IMR-90 (cell line): ENCODE results near the gene NR1I2. TPM values are rescaled to one million over a fixed set of nuclear protein-coding genes. Genes with fewer than 3 reads are reported as not detected.
A peak's percentile ranks its signal among the peaks of the same experiment; 100 is the strongest.

Experiments
- ATAC-seq: fragments of 200-7000 bp; cut with Tn5 transposase; 2 replicates; pipeline ENCODE4 v1.9.1; 2020; ENCODE audit warnings: low read depth, mild to moderate bottlenecking, moderate library complexity
- BruUV-seq: library from RNA; stranded (reverse); fragments of 400-500 nt; replicated peaks from 2 replicates; lab custom pipeline; 2021; lab: Mats Ljungman, UMichigan
- CTCF ChIA-PET: fragments of 300-600 bp; formaldehyde crosslinking; extraction: SDS; loops from one replicate; lab custom pipeline; 2021; ENCODE audit warnings: antibody characterized with exemption; lab: Yijun Ruan, JAX
- POLR2A ChIA-PET: fragments of 300-600 bp; sonication (Branson Sonifier 250); formaldehyde crosslinking; loops from one replicate; lab custom pipeline; 2022; ENCODE audit warnings: antibody characterized with exemption; ENCODE audit not compliant: unreplicated experiment; lab: Charles Lee
- DNase-seq: peaks from one replicate; pipeline ENCODE4 v3.0.0; 2013
- H2AFZ ChIP-seq: replicated peaks from 2 replicates; pipeline ENCODE3; 2013; ENCODE audit warnings: low read length, mild to moderate bottlenecking; ENCODE audit not compliant: poor library complexity
- H2AK5ac ChIP-seq: 2 replicates; pipeline ENCODE4 v1.6.1; 2013; ENCODE audit warnings: low read depth, low read length, inconsistent platforms
- H2AK9ac ChIP-seq: replicated peaks from 2 replicates; pipeline ENCODE3; 2013; ENCODE audit warnings: mild to moderate bottlenecking, low read depth, low read length, moderate library complexity; ENCODE audit not compliant: poor library complexity
- H2BK120ac ChIP-seq: 2 replicates; pipeline ENCODE4 v1.6.1; 2013; ENCODE audit warnings: low read depth, low read length, inconsistent platforms
- H2BK15ac ChIP-seq: 3 replicates; pipeline ENCODE4 v1.6.1; 2013; ENCODE audit warnings: low read depth, low read length, inconsistent platforms
- H2BK20ac ChIP-seq: 2 replicates; pipeline ENCODE4 v1.6.1; 2013; ENCODE audit warnings: low read depth, mild to moderate bottlenecking, inconsistent platforms, low read length, moderate library complexity
- H2BK5ac ChIP-seq: 2 replicates; pipeline ENCODE4 v1.6.1; 2013; ENCODE audit warnings: mild to moderate bottlenecking, low read depth, low read length, inconsistent platforms; ENCODE audit not compliant: poor library complexity, severe bottlenecking
- H3K14ac ChIP-seq: replicated peaks from 2 replicates; pipeline ENCODE4 v1.6.1; 2013; ENCODE audit warnings: low read depth, low read length, inconsistent platforms
- H3K18ac ChIP-seq: 2 replicates; pipeline ENCODE4 v1.6.1; 2013; ENCODE audit warnings: low read depth, low read length, control low read depth
- H3K23ac ChIP-seq: 2 replicates; pipeline ENCODE4 v1.6.1; 2013; ENCODE audit warnings: low read depth, low read length, inconsistent platforms
- H3K27ac ChIP-seq: 2 replicates; pipeline ENCODE4 v1.5.1; 2013; ENCODE audit warnings: mild to moderate bottlenecking, control low read depth, low read length; ENCODE audit not compliant: insufficient read depth
- H3K27me3 ChIP-seq: 2 replicates; pipeline ENCODE4 v1.6.1; 2013; ENCODE audit warnings: low read length; ENCODE audit not compliant: control insufficient read depth, insufficient read depth
- H3K36me3 ChIP-seq: 2 replicates; pipeline ENCODE4 v1.6.1; 2013; ENCODE audit warnings: low read length, mixed read lengths; ENCODE audit not compliant: control insufficient read depth, insufficient read depth
- H3K4ac ChIP-seq: 2 replicates; pipeline ENCODE4 v1.6.1; 2013; ENCODE audit warnings: low read depth, low read length, inconsistent platforms
- H3K4me1 ChIP-seq: 2 replicates; pipeline ENCODE4 v1.6.1; 2013; ENCODE audit warnings: low read length, mixed read lengths; ENCODE audit not compliant: control insufficient read depth, insufficient read depth
- H3K4me2 ChIP-seq: 2 replicates; pipeline ENCODE4 v1.6.1; 2013; ENCODE audit warnings: low read depth, mild to moderate bottlenecking, control low read depth, low read length, moderate library complexity
- H3K4me3 ChIP-seq: 2 replicates; pipeline ENCODE4 v1.5.1; 2013; ENCODE audit warnings: low read depth, mild to moderate bottlenecking, control low read depth, low read length, moderate library complexity; ENCODE audit not compliant: insufficient read depth
- H3K56ac ChIP-seq: 2 replicates; pipeline ENCODE4 v1.6.1; 2013; ENCODE audit warnings: low read length, inconsistent platforms; ENCODE audit not compliant: insufficient read depth; ENCODE audit errors: extremely low read depth
- H3K79me1 ChIP-seq, 2 experiments: 2 replicates each; pipeline ENCODE4 v1.6.1; 2013; ENCODE audit warnings: low read length in 2 of 2, inconsistent platforms in 1 of 2, low read depth in 1 of 2
- H3K9ac ChIP-seq: 2 replicates; pipeline ENCODE4 v1.6.1; 2013; ENCODE audit warnings: low read depth, low read length, control low read depth
- H3K9me1 ChIP-seq: 2 replicates; pipeline ENCODE4 v1.6.1; 2013; ENCODE audit warnings: low read length, inconsistent platforms; ENCODE audit not compliant: insufficient read depth
- H3K9me3 ChIP-seq: 2 replicates; pipeline ENCODE4 v1.6.1; 2013; ENCODE audit warnings: low read length; ENCODE audit not compliant: control insufficient read depth, insufficient read depth
- H4K20me1 ChIP-seq: 2 replicates; pipeline ENCODE4 v1.6.1; 2013; ENCODE audit warnings: low read length, inconsistent platforms; ENCODE audit not compliant: insufficient read depth
- H4K5ac ChIP-seq: 2 replicates; pipeline ENCODE4 v1.6.1; 2013; ENCODE audit warnings: mild to moderate bottlenecking, low read depth, low read length, control low read depth
- H4K8ac ChIP-seq, 2 experiments: 2 replicates each; pipeline ENCODE4 v1.6.1; 2013; ENCODE audit warnings: low read depth in 2 of 2, low read length in 2 of 2, control low read depth in 1 of 2, inconsistent platforms in 1 of 2
- H4K91ac ChIP-seq: 2 replicates; pipeline ENCODE4 v1.6.1; 2013; ENCODE audit warnings: low read depth, low read length, inconsistent platforms; ENCODE audit not compliant: insufficient read depth
- BHLHE40 ChIP-seq: fragments of 150-350 bp; IDR thresholded peaks from 2 replicates; pipeline ENCODE4 v1.6.1; 2016; ENCODE audit warnings: mild to moderate bottlenecking, low read depth, low read length
- CEBPB ChIP-seq: IDR thresholded peaks from 2 replicates; pipeline ENCODE4 v1.6.1; 2012; ENCODE audit warnings: low read depth, low read length, improper control_type of control experiment
- CHD1 ChIP-seq: IDR thresholded peaks from 2 replicates; pipeline ENCODE4 v1.6.1; 2012; ENCODE audit warnings: low read depth, low read length, improper control_type of control experiment
- FOS ChIP-seq: fragments of 150-350 bp; IDR thresholded peaks from 2 replicates; pipeline ENCODE4 v1.6.1; 2016; ENCODE audit warnings: low read depth, low read length
- MAFK ChIP-seq: IDR thresholded peaks from 2 replicates; pipeline ENCODE4 v1.6.1; 2012; ENCODE audit warnings: low read depth, low read length, improper control_type of control experiment
- MAZ ChIP-seq: IDR thresholded peaks from 2 replicates; pipeline ENCODE4 v1.6.1; 2012; ENCODE audit warnings: low read depth, mild to moderate bottlenecking, low read length, improper control_type of control experiment, moderate library complexity, borderline replicate concordance
- MXI1 ChIP-seq: IDR thresholded peaks from 2 replicates; pipeline ENCODE4 v1.6.1; 2012; ENCODE audit warnings: low read depth, mild to moderate bottlenecking, low read length, moderate library complexity, borderline replicate concordance
- NFE2L2 ChIP-seq: fragments of 150-350 bp; IDR thresholded peaks from 2 replicates; pipeline ENCODE4 v1.6.1; 2016; ENCODE audit warnings: low read depth, mild to moderate bottlenecking, low read length
- POLR2A ChIP-seq: IDR thresholded peaks from 2 replicates; pipeline ENCODE4 v1.6.1; 2012; ENCODE audit warnings: mild to moderate bottlenecking, low read depth, low read length
- RAD21 ChIP-seq: IDR thresholded peaks from 2 replicates; pipeline ENCODE4 v1.6.1; 2012; ENCODE audit warnings: low read length, improper control_type of control experiment
- RCOR1 ChIP-seq: IDR thresholded peaks from 2 replicates; pipeline ENCODE4 v1.6.1; 2012; ENCODE audit warnings: mild to moderate bottlenecking, low read length, improper control_type of control experiment; ENCODE audit not compliant: insufficient replicate concordance
- RFX5 ChIP-seq: IDR thresholded peaks from 2 replicates; pipeline ENCODE4 v1.8.0; 2012; ENCODE audit warnings: low read depth, mild to moderate bottlenecking, low read length, moderate library complexity
- SMC3 ChIP-seq: fragments of 150-350 bp; IDR thresholded peaks from 2 replicates; pipeline ENCODE4 v1.6.1; 2016; ENCODE audit warnings: low read depth, mild to moderate bottlenecking, antibody characterized with exemption, low read length, moderate library complexity
- WGBS, 2 experiments: methylation state at CpG; one replicate each; pipeline versions ENCODE4 v1.1.5 to v1.1.7; 2013; ENCODE audit warnings: missing lambda C conversion rate in 2 of 2; ENCODE audit not compliant: insufficient read length in 1 of 2; ENCODE audit errors: extremely low coverage in 2 of 2; 5-methylcytosine and 5-hydroxymethylcytosine counted together
- dilution Hi-C: fragments of 300-500 bp; cut with HindIII; formaldehyde crosslinking; loops from one replicate; pipeline ENCODE4 v1.14.3; 2018; ENCODE audit warnings: low sequenced_read_pairs; ENCODE audit not compliant: unreplicated experiment
- in situ Hi-C: fragments of 300-500 bp; cut with MboI; formaldehyde crosslinking; loops from 3 replicates; pipeline ENCODE4 v1.14.3; 2019; ENCODE audit warnings: low sequenced_read_pairs, inconsistent platforms, mixed read lengths
- intact Hi-C: fragments of 100-400 bp; cut with micrococcal nuclease; formaldehyde crosslinking; loops from 2 replicates; pipeline ENCODE4 v1.10.0; 2022
- polyA plus RNA-seq, 3 experiments: library from polyadenylated mRNA; depleted of rRNA; stranded (reverse); fragments of >200 nt; gene quantifications; 2 replicates each; pipeline ENCODE4 v1.2.3, GENCODE V29; 2012; ENCODE audit warnings: low replicate concordance in 1 of 3
- total RNA-seq: library from RNA; depleted of rRNA; stranded (reverse); fragments of >200 nt; gene quantifications from 2 replicates; pipeline ENCODE4 v1.2.3, GENCODE V29; 2012
- TF ChIP-seq, protein P1 (sequence below): fragments of 150-350 bp; IDR thresholded peaks from 2 replicates; pipeline ENCODE4 v1.6.1; 2017; ENCODE audit warnings: mild to moderate bottlenecking, antibody characterized with exemption, low read length, low read depth
- TF ChIP-seq, protein P2 (sequence below): fragments of 150-350 bp; IDR thresholded peaks from 2 replicates; pipeline ENCODE4 v1.6.1; 2016; ENCODE audit warnings: low read depth, mild to moderate bottlenecking, low read length, moderate library complexity, borderline replicate concordance
- TF ChIP-seq, protein P3 (sequence below): conservative IDR thresholded peaks from 2 replicates; pipeline ENCODE4 v1.5.1; 2012; ENCODE audit warnings: mild to moderate bottlenecking, low read depth, low read length, improper control_type of control experiment

The NR1I2 gene
- total and polyA plus RNA-seq, 2 of the 4 experiments (the other 2 are of a cell fraction): not detected

DNA sequence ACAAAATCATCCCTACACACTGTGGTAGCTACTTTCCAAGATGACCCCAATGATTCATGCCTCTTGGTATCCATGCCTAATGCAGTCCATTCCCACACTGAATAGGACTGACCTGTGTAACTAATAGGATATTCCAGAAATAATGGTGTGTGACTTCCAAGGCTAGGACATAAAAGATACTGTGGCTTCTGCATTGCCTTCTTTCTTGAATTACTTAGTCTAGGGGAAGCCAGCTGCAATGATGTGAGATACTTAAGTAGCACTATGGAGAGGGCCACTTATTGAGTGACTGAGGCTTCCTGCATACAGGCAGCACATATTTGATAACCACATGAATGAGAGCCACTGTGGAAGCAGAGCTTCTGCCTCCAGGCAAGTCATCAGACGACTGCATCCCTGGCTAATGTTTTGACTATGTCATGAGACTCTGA, 50.1 kb downstream of the NR1I2 start:
- H3K4me1 ChIP-seq: peaks cover 3% of the 10 kb centered on the region; the same call in 1 of the 2 replicates
- H3K4me2 ChIP-seq: no peak overlapping the region
- H2BK120ac ChIP-seq: no peak overlapping the region
- no peak overlapping the region for H2AK9ac ChIP-seq
- H4K5ac ChIP-seq: no peak overlapping the region
- no peak overlapping the region for H3K56ac ChIP-seq
- no peak overlapping the region for H3K27ac ChIP-seq
- no TSS peak for BruUV-seq
- CTCF ChIA-PET: interaction anchor here (1.0 kb wide), 1 partner anchor 9 kb away, joined by 3 read pairs; no protein-coding TSS in a partner anchor
- no peak overlapping the region for H3K4ac ChIP-seq
- no CpG with 5 or more reads among the region's 1 CpG for WGBS, 2 experiments
- H3K14ac ChIP-seq: no peak overlapping the region
- POLR2A ChIA-PET: no interaction called here
- no peak overlapping the region for H4K91ac ChIP-seq
- no peak overlapping the region for H2BK20ac ChIP-seq
- H2BK15ac ChIP-seq: no peak overlapping the region
- H3K9ac ChIP-seq: no peak overlapping the region
- no peak overlapping the region for H2AFZ ChIP-seq
- H4K20me1 ChIP-seq: peaks cover 19% of the 10 kb centered on the region; the same call in 1 of the 2 replicates
- H3K36me3 ChIP-seq: no peaks in the 10 kb centered on the region
- no peak overlapping the region for H3K4me3 ChIP-seq
- intact Hi-C loops: no loop called here
- H3K9me1 ChIP-seq: peaks cover 9% of the 10 kb centered on the region
- no peak overlapping the region for H4K8ac ChIP-seq
- in situ Hi-C loops: no loop called here
- dilution Hi-C loops: no loop called here
- no peak overlapping the region for H3K23ac ChIP-seq
- TF ChIP-seq, protein P1, sequence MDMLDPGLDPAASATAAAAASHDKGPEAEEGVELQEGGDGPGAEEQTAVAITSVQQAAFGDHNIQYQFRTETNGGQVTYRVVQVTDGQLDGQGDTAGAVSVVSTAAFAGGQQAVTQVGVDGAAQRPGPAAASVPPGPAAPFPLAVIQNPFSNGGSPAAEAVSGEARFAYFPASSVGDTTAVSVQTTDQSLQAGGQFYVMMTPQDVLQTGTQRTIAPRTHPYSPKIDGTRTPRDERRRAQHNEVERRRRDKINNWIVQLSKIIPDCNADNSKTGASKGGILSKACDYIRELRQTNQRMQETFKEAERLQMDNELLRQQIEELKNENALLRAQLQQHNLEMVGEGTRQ: no peak
- TF ChIP-seq, protein P2, sequence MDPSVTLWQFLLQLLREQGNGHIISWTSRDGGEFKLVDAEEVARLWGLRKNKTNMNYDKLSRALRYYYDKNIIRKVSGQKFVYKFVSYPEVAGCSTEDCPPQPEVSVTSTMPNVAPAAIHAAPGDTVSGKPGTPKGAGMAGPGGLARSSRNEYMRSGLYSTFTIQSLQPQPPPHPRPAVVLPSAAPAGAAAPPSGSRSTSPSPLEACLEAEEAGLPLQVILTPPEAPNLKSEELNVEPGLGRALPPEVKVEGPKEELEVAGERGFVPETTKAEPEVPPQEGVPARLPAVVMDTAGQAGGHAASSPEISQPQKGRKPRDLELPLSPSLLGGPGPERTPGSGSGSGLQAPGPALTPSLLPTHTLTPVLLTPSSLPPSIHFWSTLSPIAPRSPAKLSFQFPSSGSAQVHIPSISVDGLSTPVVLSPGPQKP: no peak
- no peak for TF ChIP-seq POLR2A
- no peak for TF ChIP-seq RAD21
- TF ChIP-seq MXI1: no peak
- TF ChIP-seq MAFK: no peak
- TF ChIP-seq CHD1: no peak
- TF ChIP-seq, protein P3, sequence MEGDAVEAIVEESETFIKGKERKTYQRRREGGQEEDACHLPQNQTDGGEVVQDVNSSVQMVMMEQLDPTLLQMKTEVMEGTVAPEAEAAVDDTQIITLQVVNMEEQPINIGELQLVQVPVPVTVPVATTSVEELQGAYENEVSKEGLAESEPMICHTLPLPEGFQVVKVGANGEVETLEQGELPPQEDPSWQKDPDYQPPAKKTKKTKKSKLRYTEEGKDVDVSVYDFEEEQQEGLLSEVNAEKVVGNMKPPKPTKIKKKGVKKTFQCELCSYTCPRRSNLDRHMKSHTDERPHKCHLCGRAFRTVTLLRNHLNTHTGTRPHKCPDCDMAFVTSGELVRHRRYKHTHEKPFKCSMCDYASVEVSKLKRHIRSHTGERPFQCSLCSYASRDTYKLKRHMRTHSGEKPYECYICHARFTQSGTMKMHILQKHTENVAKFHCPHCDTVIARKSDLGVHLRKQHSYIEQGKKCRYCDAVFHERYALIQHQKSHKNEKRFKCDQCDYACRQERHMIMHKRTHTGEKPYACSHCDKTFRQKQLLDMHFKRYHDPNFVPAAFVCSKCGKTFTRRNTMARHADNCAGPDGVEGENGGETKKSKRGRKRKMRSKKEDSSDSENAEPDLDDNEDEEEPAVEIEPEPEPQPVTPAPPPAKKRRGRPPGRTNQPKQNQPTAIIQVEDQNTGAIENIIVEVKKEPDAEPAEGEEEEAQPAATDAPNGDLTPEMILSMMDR: no peak
- TF ChIP-seq BHLHE40: no peak
- no peak for TF ChIP-seq FOS
- no peak for TF ChIP-seq SMC3
- no peak for TF ChIP-seq CEBPB
- TF ChIP-seq RCOR1: no peak
- TF ChIP-seq RFX5: no peak
- no peak for TF ChIP-seq MAZ
- no peak for TF ChIP-seq NFE2L2
- peaks cover 7 to 24% of the 10 kb centered on the region in 2 experiments; a peak in 3 of 4 replicates for H3K79me1 ChIP-seq
- H3K27me3 ChIP-seq: no peaks in the 10 kb centered on the region
- H3K9me3 ChIP-seq: no peaks in the 10 kb centered on the region
- no peak overlapping the region for H2BK5ac ChIP-seq
- peak; percentile 92 for ATAC-seq
- H2AK5ac ChIP-seq: no peak overlapping the region
- DNase-seq: peak; percentile 70
- no peak overlapping the region for H3K18ac ChIP-seq
